Peyer's patch (tissue), 4 donors: ENCODE measurements around the gene ZNF800. TPM values are rescaled to one million over a fixed set of nuclear protein-coding genes. Genes with fewer than 3 reads are reported as not detected.

Experiments used
- DNase-seq, 3 donors: peaks; one replicate each; pipeline ENCODE4 v3.0.0-alpha.2; 2017 to 2019
- H3K27ac ChIP-seq, 4 donors: fragments of 200-600 bp; sonication (generic); one replicate each; pipeline ENCODE4 v1.5.1; 2016 to 2019
- H3K27me3 ChIP-seq, 2 donors: fragments of 200-600 bp; sonication (generic); one replicate each; pipeline ENCODE4 v1.5.1; 2019
- H3K36me3 ChIP-seq, 3 donors: fragments of 200-600 bp; sonication (generic); one replicate each; pipeline ENCODE4 v1.5.1; 2016 to 2019
- H3K4me1 ChIP-seq, 4 donors: fragments of 200-600 bp; sonication (generic); one replicate each; pipeline ENCODE4 v1.5.1; 2016 to 2019
- H3K4me3 ChIP-seq, 4 donors: fragments of 200-600 bp; sonication (generic); 1 replicate in 3 of 4; 2 replicates in 1 of 4; pipeline ENCODE4 v1.5.1; 2016 to 2019; ENCODE audit warnings: mild to moderate bottlenecking in 1 of 4
- H3K9me3 ChIP-seq, 4 donors: fragments of 200-600 bp; sonication (generic); one replicate each; pipeline ENCODE4 v1.5.1; 2016 to 2019; ENCODE audit warnings: mild to moderate bottlenecking in 1 of 4
- CTCF ChIP-seq, 6 experiments: fragments of 450-650 bp in 4 of 6; fragments of 200-600 bp in 2 of 6; sonication (generic) in 1 of 6; IDR thresholded peaks; one replicate each; pipeline ENCODE4 v1.5.1; 2017 to 2019; ENCODE audit warnings: antibody characterized with exemption in 6 of 6, mild to moderate bottlenecking in 3 of 6, moderate library complexity in 1 of 6
- POLR2A ChIP-seq, 2 donors: fragments of 450-650 bp; IDR thresholded peaks; one replicate each; pipeline ENCODE4 v1.5.1; 2017; ENCODE audit warnings: antibody characterized with exemption in 2 of 2, mild to moderate bottlenecking in 2 of 2, moderate library complexity in 2 of 2
- total RNA-seq, 4 donors: library from RNA; depleted of rRNA; stranded (reverse); fragments of >200 nt; gene quantifications; one replicate each; pipeline ENCODE4 v1.1.0, GENCODE V29; 2016

ZNF800 gene
- total RNA-seq, 4 donors from 2014 or later, result 25.9 to 48.1 (median 30.9) TPM

GRCh38 chr7:127346575-127347256 lies 45.8 kb downstream of the ZNF800 start:
- Histone ChIP-seq H3K4me1 (peaks cover 0 to 4% (median 2%) of the 10 kb centered on the region in 4 donors), H3K9me3 (no peaks in the 10 kb centered on the region), H3K27ac (no peak overlapping the region), H3K36me3 (no peaks in the 10 kb centered on the region), H3K27me3 (no peaks in the 10 kb centered on the region), H3K4me3 (no peak overlapping the region)
- no peak for TF ChIP-seq POLR2A (IDR thresholded peaks at IDR 0.05)
- no peak for TF ChIP-seq CTCF (IDR thresholded peaks at IDR 0.05)
- DNase-seq, result no peak

- TF ChIP-seq CTCF (IDR thresholded peaks at IDR 0.05) (no peak), POLR2A (IDR thresholded peaks at IDR 0.05) (no peak)
- H3K4me1 ChIP-seq, result peaks cover 0 to 4% (median 1%) of the 10 kb centered on the region in 4 donors
- DNase-seq, result no peak
Measured at GRCh38 chr7:127342596-127342995, 49.9 kb downstream of the ZNF800 start.

GRCh38 chr7:127338122-127338521 lies 54.4 kb downstream of the ZNF800 start:
- TF ChIP-seq POLR2A (IDR thresholded peaks at IDR 0.05), result no peak
- no peak for TF ChIP-seq CTCF (IDR thresholded peaks at IDR 0.05)
- no peaks in the 10 kb centered on the region for H3K4me1 ChIP-seq
- no peak overlapping the region for H3K27ac ChIP-seq
- H3K9me3 ChIP-seq, result no peaks in the 10 kb centered on the region
- H3K27me3 ChIP-seq, result no peaks in the 10 kb centered on the region
- no peak overlapping the region for H3K4me3 ChIP-seq
- no peaks in the 10 kb centered on the region for H3K36me3 ChIP-seq
- DNase-seq, result no peak

More at GRCh38 chr7:127342596-127342995, 49.9 kb downstream of the ZNF800 start:
- Histone ChIP-seq H3K27ac (no peak overlapping the region), H3K4me3 (no peak overlapping the region), H3K27me3 (no peaks in the 10 kb centered on the region), H3K9me3 (no peaks in the 10 kb centered on the region), H3K36me3 (no peaks in the 10 kb centered on the region)

GRCh38 chr7:127337581-127337980 lies 54.9 kb downstream of the ZNF800 start:
- Histone ChIP-seq H3K4me1 (no peaks in the 10 kb centered on the region), H3K36me3 (no peaks in the 10 kb centered on the region), H3K4me3 (no peak overlapping the region), H3K9me3 (no peaks in the 10 kb centered on the region), H3K27me3 (no peaks in the 10 kb centered on the region), H3K27ac (no peak overlapping the region)
- DNase-seq, result no peak
- no peak for TF ChIP-seq CTCF (IDR thresholded peaks at IDR 0.05)
- no peak for TF ChIP-seq POLR2A (IDR thresholded peaks at IDR 0.05)

- H3K36me3 ChIP-seq, result no peaks in the 10 kb centered on the region
- no peak for TF ChIP-seq POLR2A (IDR thresholded peaks at IDR 0.05)
- no peak for TF ChIP-seq CTCF (IDR thresholded peaks at IDR 0.05)
- no peaks in the 10 kb centered on the region for H3K9me3 ChIP-seq
- no peak overlapping the region for H3K27ac ChIP-seq
- no peak overlapping the region for H3K4me3 ChIP-seq
- no peak for DNase-seq
- H3K27me3 ChIP-seq, result no peaks in the 10 kb centered on the region
- no peaks in the 10 kb centered on the region for H3K4me1 ChIP-seq
Measured at GRCh38 chr7:127336458-127336857, 56.0 kb downstream of the ZNF800 start.
